Measurements from ENCODE around the gene BAIAP2L2.

DNA sequence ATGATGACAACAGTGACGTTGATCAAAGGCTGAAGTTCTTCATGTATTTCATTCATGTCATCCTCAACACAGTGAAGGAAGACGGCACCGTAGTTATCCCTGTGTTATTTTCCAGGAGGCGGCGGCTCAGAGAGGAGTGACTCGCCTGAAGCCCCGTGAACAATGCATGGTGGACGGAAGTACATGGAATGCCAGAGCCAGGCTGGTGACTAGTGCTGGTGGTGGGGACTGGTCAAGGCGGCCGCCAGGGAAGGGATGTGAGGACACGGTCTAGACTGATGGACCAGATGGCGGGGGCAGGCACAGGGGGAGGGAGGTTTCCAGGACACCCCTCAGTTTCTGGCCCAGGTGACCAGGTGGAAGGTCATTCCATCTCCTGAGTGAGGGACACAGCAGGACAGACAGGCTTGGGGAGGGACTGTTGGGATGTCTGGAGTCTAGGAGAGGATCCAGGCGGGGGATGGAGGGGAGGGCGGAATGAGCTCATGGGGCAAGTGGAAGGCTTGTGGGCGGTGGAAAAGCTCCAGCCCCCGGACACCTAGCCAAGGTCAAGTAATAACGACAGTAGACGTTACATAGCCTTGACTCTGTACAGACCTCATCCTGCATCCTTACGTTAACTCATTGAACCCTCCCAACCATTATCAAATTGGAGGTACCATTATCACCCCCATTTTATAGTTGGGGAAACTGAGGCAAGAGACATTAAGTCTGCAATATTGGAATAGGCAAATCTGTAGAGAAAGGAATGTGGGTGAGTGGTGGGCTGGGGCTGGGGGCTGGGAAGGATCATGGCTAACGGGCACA is 69.3 kb downstream of the BAIAP2L2 start:
- TF ChIP-seq, protein P1, sequence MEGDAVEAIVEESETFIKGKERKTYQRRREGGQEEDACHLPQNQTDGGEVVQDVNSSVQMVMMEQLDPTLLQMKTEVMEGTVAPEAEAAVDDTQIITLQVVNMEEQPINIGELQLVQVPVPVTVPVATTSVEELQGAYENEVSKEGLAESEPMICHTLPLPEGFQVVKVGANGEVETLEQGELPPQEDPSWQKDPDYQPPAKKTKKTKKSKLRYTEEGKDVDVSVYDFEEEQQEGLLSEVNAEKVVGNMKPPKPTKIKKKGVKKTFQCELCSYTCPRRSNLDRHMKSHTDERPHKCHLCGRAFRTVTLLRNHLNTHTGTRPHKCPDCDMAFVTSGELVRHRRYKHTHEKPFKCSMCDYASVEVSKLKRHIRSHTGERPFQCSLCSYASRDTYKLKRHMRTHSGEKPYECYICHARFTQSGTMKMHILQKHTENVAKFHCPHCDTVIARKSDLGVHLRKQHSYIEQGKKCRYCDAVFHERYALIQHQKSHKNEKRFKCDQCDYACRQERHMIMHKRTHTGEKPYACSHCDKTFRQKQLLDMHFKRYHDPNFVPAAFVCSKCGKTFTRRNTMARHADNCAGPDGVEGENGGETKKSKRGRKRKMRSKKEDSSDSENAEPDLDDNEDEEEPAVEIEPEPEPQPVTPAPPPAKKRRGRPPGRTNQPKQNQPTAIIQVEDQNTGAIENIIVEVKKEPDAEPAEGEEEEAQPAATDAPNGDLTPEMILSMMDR (IDR thresholded peaks at IDR 0.05; ENCODE audit: low read depth, low read length, poor library complexity, severe bottlenecking), result no peak
- TF ChIP-seq EZH2phosphoT487 (IDR thresholded peaks at IDR 0.05; ENCODE audit: borderline replicate concordance, low read length), result no peak

Data from DOHH2 (cell line).